ENCODE measurements around the gene GNB1L.

Gene GNB1L

GRCh38 chr22:19767427-19768341, 87.0 kb downstream of the GNB1L start:
- peaks cover 11% of the 10 kb centered on the region for H3K4me1 Mint-ChIP-seq (ENCODE audit: low read depth)
- peak overlapping the region; percentile 27 for H3K4me3 Mint-ChIP-seq
- peaks cover 85% of the 10 kb centered on the region for H3K27me3 Mint-ChIP-seq
- DNase-seq, result no peak
- H3K9me3 Mint-ChIP-seq, result no peaks in the 10 kb centered on the region
- no peaks in the 10 kb centered on the region for H3K36me3 Mint-ChIP-seq (ENCODE audit: low read depth)
- no peak overlapping the region for H3K27ac Mint-ChIP-seq

GRCh38 chr22:19766511-19767426, 87.9 kb downstream of the GNB1L start:
- H3K4me1 Mint-ChIP-seq (ENCODE audit: low read depth), result peaks cover 11% of the 10 kb centered on the region
- H3K36me3 Mint-ChIP-seq (ENCODE audit: low read depth), result no peaks in the 10 kb centered on the region
- H3K9me3 Mint-ChIP-seq, result no peaks in the 10 kb centered on the region
- H3K4me3 Mint-ChIP-seq, result peak overlapping the region; percentile 27
- H3K27me3 Mint-ChIP-seq, result peaks cover 86% of the 10 kb centered on the region
- DNase-seq, result peak; percentile 62
- H3K27ac Mint-ChIP-seq, result no peak overlapping the region

- no peak overlapping the region for H3K27ac Mint-ChIP-seq
- DNase-seq, result no peak
- no peaks in the 10 kb centered on the region for H3K9me3 Mint-ChIP-seq
- H3K4me3 Mint-ChIP-seq, result no peak overlapping the region
- H3K4me1 Mint-ChIP-seq (ENCODE audit: low read depth), result peaks cover 14% of the 10 kb centered on the region
- no peaks in the 10 kb centered on the region for H3K36me3 Mint-ChIP-seq (ENCODE audit: low read depth)
- peaks cover 84% of the 10 kb centered on the region for H3K27me3 Mint-ChIP-seq
These were observed 88.5 kb downstream of the GNB1L start for GRCh38 chr22:19766240-19766510.

- H3K4me3 Mint-ChIP-seq, result peak overlapping the region; percentile 38
- no peaks in the 10 kb centered on the region for H3K36me3 Mint-ChIP-seq (ENCODE audit: low read depth)
- no peak overlapping the region for H3K27ac Mint-ChIP-seq
- DNase-seq, result no peak
- H3K27me3 Mint-ChIP-seq, result peaks cover 79% of the 10 kb centered on the region
- peaks cover 14% of the 10 kb centered on the region for H3K4me1 Mint-ChIP-seq (ENCODE audit: low read depth)
- H3K9me3 Mint-ChIP-seq, result no peaks in the 10 kb centered on the region
These were observed 89.0 kb downstream of the GNB1L start for GRCh38 chr22:19765477-19766239.

GRCh38 chr22:19764636-19765476, 89.8 kb downstream of the GNB1L start:
- Mint-ChIP-seq H3K4me1 (ENCODE audit: low read depth) (peaks cover 19% of the 10 kb centered on the region), H3K4me3 (no peak overlapping the region), H3K27me3 (peaks cover 77% of the 10 kb centered on the region), H3K9me3 (no peaks in the 10 kb centered on the region), H3K36me3 (ENCODE audit: low read depth) (no peaks in the 10 kb centered on the region), H3K27ac (no peak overlapping the region)
- DNase-seq, result no peak

- Mint-ChIP-seq H3K4me1 (ENCODE audit: low read depth) (peaks cover 25% of the 10 kb centered on the region), H3K27me3 (peaks cover 76% of the 10 kb centered on the region), H3K9me3 (no peaks in the 10 kb centered on the region), H3K36me3 (ENCODE audit: low read depth) (no peaks in the 10 kb centered on the region), H3K4me3 (no peak overlapping the region), H3K27ac (no peak overlapping the region)
- no peak for DNase-seq
These were observed 90.4 kb downstream of the GNB1L start for GRCh38 chr22:19764299-19764593.

GRCh38 chr22:19763458-19764298, 91.0 kb downstream of the GNB1L start:
- peaks cover 77% of the 10 kb centered on the region for H3K27me3 Mint-ChIP-seq
- peaks cover 26% of the 10 kb centered on the region for H3K4me1 Mint-ChIP-seq (ENCODE audit: low read depth)
- no peaks in the 10 kb centered on the region for H3K36me3 Mint-ChIP-seq (ENCODE audit: low read depth)

GRCh38 chr22:19762568-19763457, 91.9 kb downstream of the GNB1L start:
- no peaks in the 10 kb centered on the region for H3K9me3 Mint-ChIP-seq
- no peak overlapping the region for H3K27ac Mint-ChIP-seq
- no peak overlapping the region for H3K4me3 Mint-ChIP-seq
- peaks cover 26% of the 10 kb centered on the region for H3K4me1 Mint-ChIP-seq (ENCODE audit: low read depth)
- DNase-seq, result no peak
- peaks cover 74% of the 10 kb centered on the region for H3K27me3 Mint-ChIP-seq
- H3K36me3 Mint-ChIP-seq (ENCODE audit: low read depth), result no peaks in the 10 kb centered on the region

More at GRCh38 chr22:19763458-19764298, 91.0 kb downstream of the GNB1L start:
- Mint-ChIP-seq H3K9me3 (no peaks in the 10 kb centered on the region), H3K27ac (no peak overlapping the region), H3K4me3 (no peak overlapping the region)
- no peak for DNase-seq

- no peaks in the 10 kb centered on the region for H3K9me3 Mint-ChIP-seq
- DNase-seq, result no peak
- no peak overlapping the region for H3K27ac Mint-ChIP-seq
- peaks cover 26% of the 10 kb centered on the region for H3K4me1 Mint-ChIP-seq (ENCODE audit: low read depth)
- peaks cover 74% of the 10 kb centered on the region for H3K27me3 Mint-ChIP-seq
- H3K4me3 Mint-ChIP-seq, result peak overlapping the region; percentile 53
- H3K36me3 Mint-ChIP-seq (ENCODE audit: low read depth), result no peaks in the 10 kb centered on the region
These were observed 92.7 kb downstream of the GNB1L start for GRCh38 chr22:19761725-19762567.

GRCh38 chr22:19760951-19761724, 93.5 kb downstream of the GNB1L start:
- no peaks in the 10 kb centered on the region for H3K36me3 Mint-ChIP-seq (ENCODE audit: low read depth)
- peak overlapping the region; percentile 53 for H3K4me3 Mint-ChIP-seq
- peaks cover 78% of the 10 kb centered on the region for H3K27me3 Mint-ChIP-seq
- no peak for DNase-seq
- H3K27ac Mint-ChIP-seq, result no peak overlapping the region
- peaks cover 30% of the 10 kb centered on the region for H3K4me1 Mint-ChIP-seq (ENCODE audit: low read depth)
- no peaks in the 10 kb centered on the region for H3K9me3 Mint-ChIP-seq

All from activated T-cell treated with anti-CD3 and anti-CD28 coated beads, Interleukin-2, amount 50 U/mL, for 24 hours (primary cell).